Tibial artery (tissue), 4 donors: ENCODE results near the gene CEP170.

ENCODE experiments used
- DNase-seq, 2 donors: peaks; one replicate each; pipeline ENCODE4 v3.0.0-alpha.2; 2019
- H3K27ac ChIP-seq, 2 donors: fragments of 200-600 bp; sonication (generic) in 1 of 2; 1 replicate in 1 of 2; 2 replicates in 1 of 2; pipeline ENCODE4 v1.5.1; 2018 to 2019; ENCODE audit warnings: mild to moderate bottlenecking in 1 of 2
- H3K27me3 ChIP-seq, 2 donors: fragments of 200-600 bp; sonication (generic) in 1 of 2; one replicate each; pipeline versions ENCODE4 v1.5.1 to v1.6.0; 2016 to 2019
- H3K36me3 ChIP-seq, 3 donors: fragments of 200-600 bp; sonication (generic) in 2 of 3; one replicate each; pipeline ENCODE4 v1.5.1; 2016 to 2019; ENCODE audit warnings: mild to moderate bottlenecking in 2 of 3
- H3K4me1 ChIP-seq, 4 donors: fragments of 200-600 bp; sonication (generic) in 2 of 4; 1 replicate in 3 of 4; 2 replicates in 1 of 4; pipeline ENCODE4 v1.5.1; 2016 to 2019
- H3K4me3 ChIP-seq, 2 donors: fragments of 200-600 bp; sonication (generic) in 1 of 2; 1 replicate in 1 of 2; 2 replicates in 1 of 2; pipeline ENCODE4 v1.5.1; 2018 to 2019; ENCODE audit warnings: mild to moderate bottlenecking in 2 of 2
- H3K9me3 ChIP-seq, 3 donors: fragments of 200-600 bp; sonication (generic) in 1 of 3; one replicate each; pipeline ENCODE4 v1.5.1; 2016 to 2019
- CTCF ChIP-seq, 2 experiments: fragments of 200-600 bp in 1 of 2; fragments of 450-650 bp in 1 of 2; IDR thresholded peaks; one replicate each; pipeline ENCODE4 v1.5.1; 2017 to 2019; ENCODE audit warnings: antibody characterized with exemption in 2 of 2, mild to moderate bottlenecking in 1 of 2, moderate library complexity in 1 of 2
- intact Hi-C: fragments of 100-400 bp; cut with DNase I; formaldehyde crosslinking; loops from one replicate; pipeline ENCODE4 v1.15.0; 2023; ENCODE audit warnings: low total_unique reads

CEP170 gene

DNA sequence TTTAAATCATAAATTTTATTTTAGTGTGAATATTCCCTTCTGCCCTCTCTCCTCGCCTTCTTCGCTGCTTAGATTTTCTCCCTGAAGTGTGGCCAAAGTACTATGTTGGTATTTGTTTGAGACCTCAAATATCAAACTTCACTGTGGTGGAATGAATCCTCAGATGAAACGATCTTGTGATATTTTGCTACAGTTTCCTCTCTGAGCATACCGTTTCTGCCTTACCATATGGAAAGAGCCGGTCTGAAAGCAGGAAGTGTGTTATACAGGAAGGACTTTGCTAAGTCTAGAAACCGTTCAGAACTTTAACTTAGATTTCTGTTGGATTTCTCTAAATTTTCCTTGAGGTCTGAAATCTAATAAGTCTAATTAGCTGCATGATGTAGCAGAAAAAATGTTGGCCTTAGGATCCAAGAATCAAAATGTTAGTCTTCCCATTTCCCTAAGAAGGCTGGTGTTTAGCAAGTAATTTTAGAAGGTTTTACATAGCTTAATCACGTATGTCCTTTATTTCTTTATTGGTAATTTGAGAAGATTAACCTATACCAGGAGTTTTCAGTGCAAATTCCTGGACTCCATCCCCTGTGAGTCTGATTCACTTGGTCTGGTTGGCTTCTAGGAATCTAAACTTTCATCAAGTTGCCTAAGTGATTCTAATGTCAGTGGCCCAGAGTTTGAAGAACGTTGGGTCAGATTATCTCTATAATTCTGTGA is 31.5 kb upstream of the CEP170 start:
- peaks cover 0 to 8% (median 1%) of the 10 kb centered on the region in 4 donors for H3K4me1 ChIP-seq
- H3K9me3 ChIP-seq: no peaks in the 10 kb centered on the region
- no peaks in the 10 kb centered on the region for H3K27me3 ChIP-seq
- TF ChIP-seq CTCF (IDR thresholded peaks at IDR 0.05): no peak
- H3K36me3 ChIP-seq: peaks cover 13 to 46% (median 36%) of the 10 kb centered on the region in 3 donors
- intact Hi-C loops: no loop called here
- H3K4me3 ChIP-seq: no peak overlapping the region
- H3K27ac ChIP-seq: peak overlapping the region in 1 of 2 donors; percentile 22
- no peak for DNase-seq

DNA sequence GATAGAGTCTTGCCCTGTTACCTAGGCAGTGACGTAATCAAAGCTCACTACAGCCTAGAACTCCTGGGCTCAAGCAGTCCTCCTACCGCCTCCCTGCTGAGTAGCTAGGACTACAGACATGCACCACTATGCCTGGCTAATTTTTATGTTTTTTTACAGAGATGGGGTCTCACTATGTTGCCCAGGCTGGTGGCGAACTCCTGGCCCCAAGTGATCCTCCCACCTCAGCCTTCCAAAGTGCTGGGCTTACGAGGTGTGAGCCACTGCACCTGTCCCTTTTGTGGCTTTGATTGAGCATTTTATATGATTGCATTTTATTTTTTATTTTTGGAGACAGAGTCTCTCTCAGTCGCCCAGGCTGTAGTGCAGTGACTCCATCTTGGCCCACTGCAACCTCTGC is 26.6 kb upstream of the CEP170 start:
- H3K9me3 ChIP-seq: peaks cover 0 to 7% (median 0%) of the 10 kb centered on the region in 3 donors
- no peaks in the 10 kb centered on the region for H3K27me3 ChIP-seq
- H3K4me1 ChIP-seq: no peaks in the 10 kb centered on the region
- DNase-seq: no peak
- H3K36me3 ChIP-seq: peaks cover 25 to 56% (median 51%) of the 10 kb centered on the region in 3 donors
- TF ChIP-seq CTCF (IDR thresholded peaks at IDR 0.05): no peak
- H3K27ac ChIP-seq: no peak overlapping the region
- intact Hi-C loops: no loop called here
- no peak overlapping the region for H3K4me3 ChIP-seq

- H3K36me3 ChIP-seq: peaks cover 34 to 56% (median 49%) of the 10 kb centered on the region in 3 donors
- no peaks in the 10 kb centered on the region for H3K4me1 ChIP-seq
- no peaks in the 10 kb centered on the region for H3K27me3 ChIP-seq
- H3K27ac ChIP-seq: no peak overlapping the region
- H3K4me3 ChIP-seq: no peak overlapping the region
- H3K9me3 ChIP-seq: peaks cover 0 to 7% (median 0%) of the 10 kb centered on the region in 3 donors
- intact Hi-C loops: no loop called here
- TF ChIP-seq CTCF (IDR thresholded peaks at IDR 0.05): no peak
- DNase-seq: no peak
These were observed 25.6 kb upstream of the CEP170 start for GRCh38 chr1:243280571-243281129.

- H3K36me3 ChIP-seq: peaks cover 38 to 53% (median 49%) of the 10 kb centered on the region in 3 donors
- no peak overlapping the region for H3K4me3 ChIP-seq
- H3K4me1 ChIP-seq: peaks cover 0 to 14% (median 0%) of the 10 kb centered on the region in 4 donors
- intact Hi-C loops: no loop called here
- no peak overlapping the region for H3K27ac ChIP-seq
- TF ChIP-seq CTCF (IDR thresholded peaks at IDR 0.05): no peak
- H3K9me3 ChIP-seq: peaks cover 0 to 7% (median 0%) of the 10 kb centered on the region in 3 donors
- no peaks in the 10 kb centered on the region for H3K27me3 ChIP-seq
- DNase-seq: no peak
These were observed 20.2 kb upstream of the CEP170 start for GRCh38 chr1:243275316-243275715.

- Histone ChIP-seq H3K4me1 (peaks cover 0 to 26% (median 2%) of the 10 kb centered on the region in 4 donors), H3K4me3 (no peak overlapping the region), H3K27ac (no peak overlapping the region), H3K9me3 (peaks cover 0 to 7% (median 0%) of the 10 kb centered on the region in 3 donors), H3K36me3 (peaks cover 38 to 51% (median 45%) of the 10 kb centered on the region in 3 donors), H3K27me3 (no peaks in the 10 kb centered on the region)
- no peak for DNase-seq
- intact Hi-C loops: no loop called here
- TF ChIP-seq CTCF (IDR thresholded peaks at IDR 0.05): no peak
These were observed 18.9 kb upstream of the CEP170 start for GRCh38 chr1:243273945-243274344.
